VCaP (cell line): ENCODE data around the gene MTF2.

ENCODE experiments used
- H3K27ac ChIP-seq: fragments of 450-650 bp; 2 replicates; pipeline ENCODE4 v1.5.1; 2017
- TF ChIP-seq, protein P1 (sequence below): fragments of 450-650 bp; conservative IDR thresholded peaks from 2 replicates; pipeline ENCODE4 v1.5.1; 2017; ENCODE audit warnings: mild to moderate bottlenecking, moderate library complexity

Gene MTF2

DNA sequence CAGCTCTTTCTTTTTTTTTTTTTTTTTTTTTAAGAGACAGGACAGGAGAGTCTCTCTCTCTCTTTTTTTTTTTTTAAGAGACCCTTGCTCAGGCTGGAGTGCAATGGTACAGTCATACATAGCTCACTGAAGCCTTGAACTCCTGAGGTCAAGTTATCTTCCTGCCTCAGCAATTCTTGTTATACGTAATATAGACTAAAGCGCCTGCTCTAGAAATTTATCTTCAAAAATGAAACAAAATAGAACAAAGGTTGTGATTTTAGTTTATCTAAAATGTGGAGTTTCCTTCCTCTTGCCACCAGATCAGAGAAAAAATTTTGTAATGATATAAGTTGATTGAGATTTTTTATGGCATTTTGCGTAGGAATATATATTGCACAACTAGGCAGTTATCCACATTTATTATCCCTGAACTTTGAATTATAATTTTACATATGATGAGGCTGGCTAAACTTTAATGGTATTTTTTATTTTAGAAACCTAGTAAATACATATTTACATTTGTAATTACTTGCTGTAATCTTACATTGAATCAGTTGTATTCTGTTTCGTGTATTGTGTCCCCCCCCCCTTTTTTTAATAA lies 44.2 kb downstream of the MTF2 start:
- TF ChIP-seq, protein P1, sequence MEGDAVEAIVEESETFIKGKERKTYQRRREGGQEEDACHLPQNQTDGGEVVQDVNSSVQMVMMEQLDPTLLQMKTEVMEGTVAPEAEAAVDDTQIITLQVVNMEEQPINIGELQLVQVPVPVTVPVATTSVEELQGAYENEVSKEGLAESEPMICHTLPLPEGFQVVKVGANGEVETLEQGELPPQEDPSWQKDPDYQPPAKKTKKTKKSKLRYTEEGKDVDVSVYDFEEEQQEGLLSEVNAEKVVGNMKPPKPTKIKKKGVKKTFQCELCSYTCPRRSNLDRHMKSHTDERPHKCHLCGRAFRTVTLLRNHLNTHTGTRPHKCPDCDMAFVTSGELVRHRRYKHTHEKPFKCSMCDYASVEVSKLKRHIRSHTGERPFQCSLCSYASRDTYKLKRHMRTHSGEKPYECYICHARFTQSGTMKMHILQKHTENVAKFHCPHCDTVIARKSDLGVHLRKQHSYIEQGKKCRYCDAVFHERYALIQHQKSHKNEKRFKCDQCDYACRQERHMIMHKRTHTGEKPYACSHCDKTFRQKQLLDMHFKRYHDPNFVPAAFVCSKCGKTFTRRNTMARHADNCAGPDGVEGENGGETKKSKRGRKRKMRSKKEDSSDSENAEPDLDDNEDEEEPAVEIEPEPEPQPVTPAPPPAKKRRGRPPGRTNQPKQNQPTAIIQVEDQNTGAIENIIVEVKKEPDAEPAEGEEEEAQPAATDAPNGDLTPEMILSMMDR: no peak
- no peak overlapping the region for H3K27ac ChIP-seq

DNA sequence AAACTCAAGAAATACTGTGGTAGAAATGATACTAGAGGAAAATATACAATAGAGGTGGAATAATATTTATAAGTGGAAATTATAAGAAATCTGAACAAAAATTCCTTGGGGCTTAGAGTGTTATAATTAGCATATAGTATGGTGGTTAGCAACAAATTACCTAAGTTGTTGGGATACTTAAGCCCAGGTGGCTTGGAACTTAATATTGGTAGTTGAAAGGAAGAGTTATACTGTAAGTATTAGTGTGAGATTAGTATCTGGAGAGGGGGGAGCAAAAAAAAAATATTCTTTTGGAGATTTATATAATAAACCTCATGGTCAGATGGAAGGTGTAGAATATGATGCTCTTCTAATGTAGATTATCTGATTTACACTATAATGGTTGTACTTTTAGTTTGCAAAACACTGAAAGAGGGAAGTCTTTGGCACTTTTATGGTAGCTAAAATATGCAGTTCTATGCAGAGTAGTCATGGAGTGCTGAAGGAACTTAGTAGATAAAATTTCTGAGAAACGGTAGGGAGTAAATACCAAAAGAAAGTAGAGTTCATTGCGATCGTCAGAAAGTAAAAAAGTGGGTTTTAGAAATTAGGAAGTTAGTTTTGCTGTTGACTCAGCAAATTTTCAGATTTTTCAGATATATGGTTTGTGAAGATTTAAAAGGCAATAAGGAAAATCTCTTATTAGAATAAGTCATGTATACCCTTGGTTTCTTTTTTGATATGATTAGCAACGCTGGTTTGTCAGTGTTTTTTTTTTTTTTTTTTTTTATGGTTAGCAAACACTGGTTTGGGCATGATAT lies 45.7 kb downstream of the MTF2 start:
- no peak overlapping the region for H3K27ac ChIP-seq
- TF ChIP-seq, protein P1: no peak

DNA sequence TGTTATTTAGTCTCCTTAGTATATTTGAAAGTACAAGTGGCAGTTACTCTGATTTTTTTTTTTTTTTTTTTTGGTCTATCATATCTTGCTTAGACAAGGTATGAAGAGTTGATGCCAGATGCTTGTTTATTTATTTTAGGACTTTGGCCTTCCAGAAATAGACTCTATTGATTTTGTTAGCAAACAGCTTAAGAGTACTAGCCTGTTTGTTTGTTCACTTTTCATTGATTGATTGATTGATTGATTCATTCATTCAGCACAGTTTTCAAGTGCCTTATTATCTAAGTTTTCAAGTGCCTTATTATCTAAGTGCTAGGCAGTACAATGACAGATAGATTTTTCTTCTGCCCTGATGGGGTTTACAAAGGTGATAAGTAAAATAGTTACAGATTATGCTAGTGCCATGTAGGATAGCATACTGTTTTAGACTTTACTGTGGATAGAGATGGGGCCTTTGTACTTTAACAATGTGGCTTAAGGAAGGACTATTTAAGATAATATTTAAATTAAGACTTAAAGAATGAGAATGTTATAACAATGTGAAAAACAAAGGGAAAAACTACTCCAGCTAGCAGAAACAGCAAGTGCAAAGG lies 50.5 kb downstream of the MTF2 start:
- TF ChIP-seq, protein P1: no peak
- no peak overlapping the region for H3K27ac ChIP-seq

DNA sequence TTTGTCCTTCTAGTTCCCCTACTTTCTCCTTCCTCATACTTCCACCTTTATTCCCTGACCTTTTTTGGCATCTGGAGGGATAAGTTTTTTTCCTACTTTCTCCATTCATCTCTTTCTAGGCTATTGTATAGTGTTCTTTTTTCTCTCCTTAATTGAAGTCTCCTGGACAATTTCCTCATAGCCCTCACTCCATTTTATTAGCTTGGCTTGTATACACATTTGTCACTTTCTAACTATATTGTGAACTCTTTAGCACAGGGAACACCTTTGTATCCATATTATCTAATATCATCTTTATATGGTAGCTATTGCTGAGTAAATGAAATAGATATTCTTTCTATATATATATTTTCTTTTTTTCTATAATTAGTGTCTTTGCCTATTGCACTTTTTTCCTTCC lies 53.6 kb downstream of the MTF2 start:
- H3K27ac ChIP-seq: no peak overlapping the region
- TF ChIP-seq, protein P1: no peak

DNA sequence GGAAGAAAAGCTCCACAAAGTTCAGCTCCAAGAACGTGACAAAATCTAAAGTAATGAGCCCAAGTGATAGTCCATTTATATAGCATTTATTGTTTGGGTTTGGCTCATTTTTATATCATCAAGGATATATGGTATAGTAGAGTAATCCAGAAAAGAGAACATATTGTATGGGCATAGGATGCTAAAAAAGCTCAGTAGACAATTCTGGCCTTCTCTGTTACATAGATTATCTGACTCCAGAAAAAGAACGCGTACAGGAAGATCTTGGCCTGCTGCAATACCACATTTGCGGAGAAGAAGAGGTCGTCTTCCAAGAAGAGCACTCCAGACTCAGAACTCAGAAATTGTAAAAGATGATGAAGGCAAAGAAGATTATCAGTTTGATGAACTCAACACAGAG lies 57.4 kb downstream of the MTF2 start:
- TF ChIP-seq, protein P1: no peak
- H3K27ac ChIP-seq: peak overlapping the region; percentile 29; the same call in 1 of the 2 replicates

DNA sequence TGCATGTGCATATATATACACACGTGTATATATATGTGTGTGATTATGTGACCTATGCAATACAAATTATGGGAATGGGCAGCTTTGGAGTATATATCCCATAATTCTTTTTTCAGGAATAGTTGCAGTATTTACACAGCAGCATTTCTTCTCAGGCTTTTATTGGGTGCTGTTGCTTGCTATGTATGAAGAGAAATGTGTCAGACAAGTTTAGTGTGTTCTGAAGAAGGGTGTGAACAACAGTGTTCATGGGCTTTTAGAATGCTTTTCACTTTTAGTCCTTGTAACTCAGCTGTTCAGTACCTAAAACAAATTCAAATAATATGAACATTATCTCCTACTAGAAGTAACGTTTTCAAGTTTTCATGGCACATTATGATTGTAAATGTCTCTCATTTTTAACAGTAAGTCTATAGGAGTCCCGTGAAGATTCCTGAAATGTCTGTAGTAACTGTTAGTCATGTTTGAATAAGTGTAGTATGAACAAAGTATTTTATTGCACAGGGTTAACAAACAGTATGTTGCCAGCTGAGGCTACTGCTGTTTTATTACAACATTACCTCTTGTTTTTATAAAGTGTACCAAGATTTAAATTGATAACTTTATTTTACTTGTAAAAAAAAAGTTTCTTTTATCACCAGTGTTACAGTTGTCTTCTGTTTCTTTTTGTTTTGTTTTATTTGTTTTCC lies 58.7 kb downstream of the MTF2 start:
- TF ChIP-seq, protein P1: no peak
- H3K27ac ChIP-seq: peak overlapping the region; percentile 29; the same call in 1 of the 2 replicates

DNA sequence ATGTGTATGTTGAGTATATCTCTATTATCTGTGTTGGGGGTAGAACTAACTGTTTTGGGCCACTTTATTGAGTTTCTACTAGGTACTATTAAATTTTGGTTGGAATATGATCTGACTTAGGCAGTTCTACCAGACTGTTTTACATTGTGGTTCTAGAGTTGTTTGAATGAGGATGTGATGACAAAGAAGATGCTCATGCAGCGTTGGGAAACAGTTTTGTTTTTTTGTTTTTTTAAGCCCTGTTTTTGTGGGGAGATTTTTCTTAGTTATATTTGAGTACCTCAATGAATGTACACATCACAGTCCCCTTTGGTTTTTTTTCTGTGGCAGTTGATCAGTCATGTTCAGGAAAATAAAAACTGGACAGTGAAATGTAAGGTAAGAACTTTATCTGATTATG lies 61.0 kb downstream of the MTF2 start:
- H3K27ac ChIP-seq: no peak overlapping the region
- TF ChIP-seq, protein P1: no peak
